Dermis microvascular lymphatic vessel endothelial cell (primary cell): ENCODE results near the gene KCNMB3. TPM values are rescaled to one million over a fixed set of nuclear protein-coding genes. Genes with fewer than 3 reads are reported as not detected.
"Not testable (repeated sequence)": the region's sequence is repeated elsewhere in the genome, so short reads cannot be mapped to it uniquely, and the experiment has no call there.

Source experiments
- DNase-seq, 2 donors: peaks; one replicate each; pipeline versions ENCODE4 v3.0.0 to v3.0.0-alpha.2; 2010; ENCODE audit warnings: low read depth in 2 of 2
- total RNA-seq: library from RNA; depleted of rRNA; stranded (reverse); fragments of >200 nt; gene quantifications from 2 replicates; pipeline ENCODE4 v1.2.1, GENCODE V29; 2014

KCNMB3 gene, protein sequence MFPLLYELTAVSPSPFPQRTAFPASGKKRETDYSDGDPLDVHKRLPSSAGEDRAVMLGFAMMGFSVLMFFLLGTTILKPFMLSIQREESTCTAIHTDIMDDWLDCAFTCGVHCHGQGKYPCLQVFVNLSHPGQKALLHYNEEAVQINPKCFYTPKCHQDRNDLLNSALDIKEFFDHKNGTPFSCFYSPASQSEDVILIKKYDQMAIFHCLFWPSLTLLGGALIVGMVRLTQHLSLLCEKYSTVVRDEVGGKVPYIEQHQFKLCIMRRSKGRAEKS
- total RNA-seq: 2.1 and 2.7 TPM in 2 replicates

DNA sequence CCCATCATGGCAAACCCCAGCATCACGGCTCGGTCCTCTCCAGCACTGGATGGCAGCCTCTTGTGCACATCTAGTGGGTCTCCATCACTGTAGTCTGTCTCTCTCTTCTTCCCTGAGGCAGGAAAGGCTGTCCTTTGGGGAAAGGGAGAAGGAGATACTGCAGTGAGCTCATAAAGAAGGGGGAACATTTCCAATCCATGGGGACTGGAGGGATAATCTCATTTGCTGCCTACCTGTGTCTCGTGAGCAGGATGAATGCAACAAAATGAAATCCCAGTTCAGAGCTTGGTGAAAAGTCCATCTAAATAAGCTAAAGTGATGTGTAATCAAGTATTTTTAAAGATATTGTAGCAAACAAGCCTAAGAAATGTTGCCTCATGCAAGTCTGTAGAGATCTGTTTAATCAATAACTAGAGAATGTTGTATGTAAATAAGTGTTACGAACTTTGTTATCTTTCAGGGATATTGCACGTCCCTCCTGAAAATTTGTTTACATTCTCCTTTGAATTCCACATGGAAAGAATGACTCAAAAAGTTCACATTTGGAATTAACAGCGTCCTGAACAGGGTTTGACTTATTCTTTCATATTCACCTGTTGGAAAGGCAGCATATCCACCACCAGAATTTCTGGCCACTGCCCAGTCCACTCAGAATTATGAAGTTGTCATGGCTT is at the start of gene KCNMB3:
Gene KCNMB3 (minus strand): TSS at position 312 of the 674 bp plus-strand sequence. CDS start 124 bp downstream, at position 188.
- no peak for DNase-seq

DNA sequence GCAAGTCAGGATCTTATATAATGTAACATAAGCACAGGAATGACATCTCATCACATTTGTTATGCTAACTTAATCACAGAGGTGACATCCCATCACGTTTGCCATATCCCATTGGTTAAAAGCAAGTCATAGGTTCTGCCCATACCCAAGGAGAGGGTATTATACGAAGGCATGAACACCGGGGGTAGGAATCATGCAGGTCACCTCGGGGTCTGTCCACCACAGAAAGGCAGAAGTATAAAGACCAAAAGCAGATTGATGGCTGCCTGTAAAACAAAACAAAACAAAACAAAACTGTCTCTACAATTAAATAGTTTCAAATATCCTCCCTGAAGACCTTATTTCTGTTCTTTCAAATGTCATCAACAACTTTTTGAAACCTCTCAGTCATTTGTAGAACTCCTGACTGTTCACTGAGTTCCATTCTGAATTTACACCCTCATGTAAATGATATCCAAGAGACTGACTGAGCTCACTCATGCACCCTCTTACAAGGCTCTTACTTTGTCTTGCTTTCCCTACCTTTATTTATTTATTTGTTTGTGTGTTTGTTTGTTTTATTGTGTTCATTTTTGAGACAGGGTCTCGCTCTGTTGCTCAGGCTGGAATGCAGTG is 49.2 kb upstream of the KCNMB3 start:
- DNase-seq: no peak

DNA sequence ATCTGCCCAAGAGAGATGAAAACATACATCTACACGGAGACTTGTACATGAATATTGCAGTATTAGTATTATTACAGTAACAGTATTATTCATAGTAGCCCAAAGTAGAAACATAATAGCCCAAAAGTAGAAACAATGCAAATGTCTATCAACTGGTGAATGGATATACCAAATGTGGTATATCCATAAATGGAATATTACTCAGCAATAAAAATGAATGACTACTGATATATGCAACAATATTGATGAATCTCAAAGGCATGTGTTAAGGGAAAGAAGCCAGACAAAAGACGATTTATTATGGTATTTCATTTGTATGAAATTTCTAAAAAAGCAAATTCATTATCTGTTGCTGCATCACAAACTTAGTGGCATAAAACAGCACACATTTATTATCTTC is 48.4 kb upstream of the KCNMB3 start:
- DNase-seq: no peak

DNA sequence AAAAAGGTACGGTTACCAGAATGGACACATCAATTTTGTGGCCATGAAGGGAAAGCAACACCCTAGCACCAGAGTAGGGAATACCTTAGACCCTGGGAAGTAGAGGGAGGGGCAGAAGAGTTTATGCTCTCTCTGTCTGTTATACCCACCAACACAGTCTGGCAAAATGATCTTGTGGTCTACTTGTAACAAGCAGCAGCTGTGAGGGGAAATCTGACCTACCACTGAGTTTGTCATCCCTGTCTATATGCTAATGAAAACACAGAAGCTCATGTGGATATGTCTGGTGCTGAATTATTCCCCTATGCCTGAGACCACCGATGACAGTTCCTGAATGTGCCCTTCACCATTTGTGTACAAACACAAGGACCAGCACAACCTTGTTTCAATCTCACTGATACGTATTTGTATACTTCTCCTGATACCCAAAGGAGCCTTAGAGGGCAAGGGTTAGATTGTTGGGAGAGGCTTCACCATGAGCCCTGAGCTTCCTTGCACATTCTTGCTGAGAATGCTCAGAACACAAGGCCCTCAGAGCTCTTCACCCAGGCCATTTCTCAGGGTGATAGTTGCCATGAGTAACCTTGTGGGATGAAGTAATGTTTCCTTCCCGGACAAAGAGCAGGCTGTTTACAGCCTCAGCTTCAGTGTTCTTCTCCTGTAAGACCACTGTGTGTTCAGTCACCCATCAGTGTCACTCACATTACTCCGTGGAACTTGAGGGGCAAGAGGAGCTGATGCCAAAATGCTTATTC is 47.2 kb upstream of the KCNMB3 start:
- no peak for DNase-seq

DNA sequence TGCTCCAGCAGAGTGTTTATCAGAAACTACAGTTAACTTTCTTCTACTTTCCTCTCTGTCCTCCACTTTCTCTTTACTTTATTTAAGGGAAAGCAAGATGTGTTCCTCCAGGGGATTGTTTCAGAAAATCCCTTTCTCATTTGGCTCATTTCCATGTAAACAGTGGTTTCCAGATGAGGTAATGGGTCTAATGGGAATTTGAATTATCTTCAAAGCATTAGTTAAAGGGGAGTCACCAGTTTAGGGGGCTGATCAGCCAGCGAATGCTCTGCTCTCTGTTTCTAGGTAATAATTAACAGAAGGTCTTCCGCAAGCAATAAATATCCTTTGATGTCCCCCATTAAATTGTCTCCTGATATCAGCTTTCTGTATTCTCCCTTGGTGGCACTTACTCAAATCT is 41.5 kb upstream of the KCNMB3 start:
- no peak for DNase-seq

DNA sequence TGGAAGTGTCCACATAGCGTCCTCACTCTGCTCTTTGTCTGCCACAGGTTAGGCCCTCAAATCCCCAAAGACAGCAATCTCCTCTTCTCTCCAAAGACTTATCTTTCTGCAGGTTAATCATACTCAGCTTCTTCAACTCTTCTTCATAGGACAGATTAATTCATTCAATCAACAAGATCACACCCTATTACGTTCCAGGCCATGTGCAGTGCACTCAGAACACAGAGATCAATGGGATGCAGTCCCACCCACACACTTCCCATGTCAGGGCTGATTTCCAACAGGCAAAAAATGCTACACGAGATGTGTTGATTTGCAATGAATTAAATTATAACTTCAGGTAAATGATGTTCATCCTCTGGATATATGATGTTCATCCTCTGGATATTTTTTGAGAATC is 38.4 kb upstream of the KCNMB3 start:
- no peak for DNase-seq

DNA sequence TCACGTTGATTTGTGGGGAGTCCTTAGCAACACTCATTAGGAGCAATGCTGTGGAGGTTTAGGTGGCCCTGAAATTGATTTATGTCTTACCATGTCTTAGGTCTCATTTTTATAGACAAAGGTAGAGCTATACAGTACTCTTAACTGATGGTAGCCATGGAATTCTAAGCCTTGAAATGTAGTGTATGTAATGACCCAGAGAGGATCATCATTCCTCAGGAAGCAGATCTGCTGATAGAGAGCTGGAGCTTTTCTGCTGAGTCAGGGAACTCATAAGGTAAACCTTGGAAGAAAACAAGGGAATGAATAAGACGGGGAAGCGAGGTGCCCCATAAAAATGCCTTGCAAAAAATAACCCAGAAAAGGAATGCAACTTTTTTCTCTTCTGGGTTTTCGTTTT is 37.9 kb upstream of the KCNMB3 start:
- no peak for DNase-seq

DNA sequence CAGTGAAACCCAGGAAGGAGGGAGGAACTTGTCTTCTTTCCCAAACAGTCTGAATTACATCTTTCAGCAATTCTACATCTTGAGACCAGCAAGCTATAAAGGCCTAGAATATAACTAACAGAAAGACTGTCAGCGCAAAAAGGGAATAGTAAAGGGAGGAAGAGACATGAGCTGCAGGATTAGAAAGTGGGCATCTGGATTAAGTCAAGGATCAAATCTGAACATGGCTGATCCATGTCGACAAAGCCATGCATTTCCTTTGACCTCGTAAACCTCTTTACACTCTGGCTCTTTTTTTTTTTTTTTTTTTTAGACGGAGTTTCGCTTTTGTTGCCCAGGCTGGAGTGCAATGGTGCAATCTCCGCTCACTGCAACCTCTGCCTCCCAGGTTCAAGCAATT is 35.4 kb upstream of the KCNMB3 start:
- DNase-seq: no peak

DNA sequence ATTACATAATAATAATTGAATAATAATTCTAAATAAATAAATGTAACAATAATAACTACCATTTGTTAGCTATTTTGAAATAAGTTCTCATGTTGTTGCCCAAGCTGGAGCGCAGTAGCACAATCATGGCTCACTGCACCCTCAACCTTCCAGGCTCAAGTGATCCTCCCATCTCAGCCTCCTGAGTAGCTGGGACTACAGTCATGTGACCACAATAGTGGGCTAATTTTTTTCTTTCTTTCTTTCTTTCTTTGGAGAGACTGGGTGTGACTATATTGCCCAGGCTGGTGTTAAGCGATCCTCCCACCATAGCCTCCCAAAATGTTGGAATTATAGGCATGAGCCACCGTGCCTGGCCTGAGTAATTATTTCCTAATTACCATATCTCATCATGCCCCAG is 30.9 kb upstream of the KCNMB3 start:
- DNase-seq: no peak

DNA sequence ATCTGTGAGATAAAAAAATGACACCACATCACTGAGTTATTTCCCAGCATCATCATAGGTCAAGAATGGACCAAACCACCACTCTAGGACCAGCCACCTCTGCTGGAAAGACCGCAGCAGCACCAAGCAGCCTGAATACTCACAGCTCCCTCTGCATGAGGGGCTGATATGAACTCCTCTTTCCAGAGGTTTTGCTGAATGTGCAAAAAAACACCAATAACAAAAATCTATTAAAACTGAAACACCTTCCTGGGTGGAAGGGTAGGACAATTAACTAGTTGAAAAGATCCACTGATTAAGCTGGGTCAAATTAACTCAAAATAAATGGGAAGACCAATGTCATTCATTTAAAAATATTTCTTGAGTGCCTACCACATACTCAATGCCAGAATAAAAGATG is 28.9 kb upstream of the KCNMB3 start:
- DNase-seq: no peak

DNA sequence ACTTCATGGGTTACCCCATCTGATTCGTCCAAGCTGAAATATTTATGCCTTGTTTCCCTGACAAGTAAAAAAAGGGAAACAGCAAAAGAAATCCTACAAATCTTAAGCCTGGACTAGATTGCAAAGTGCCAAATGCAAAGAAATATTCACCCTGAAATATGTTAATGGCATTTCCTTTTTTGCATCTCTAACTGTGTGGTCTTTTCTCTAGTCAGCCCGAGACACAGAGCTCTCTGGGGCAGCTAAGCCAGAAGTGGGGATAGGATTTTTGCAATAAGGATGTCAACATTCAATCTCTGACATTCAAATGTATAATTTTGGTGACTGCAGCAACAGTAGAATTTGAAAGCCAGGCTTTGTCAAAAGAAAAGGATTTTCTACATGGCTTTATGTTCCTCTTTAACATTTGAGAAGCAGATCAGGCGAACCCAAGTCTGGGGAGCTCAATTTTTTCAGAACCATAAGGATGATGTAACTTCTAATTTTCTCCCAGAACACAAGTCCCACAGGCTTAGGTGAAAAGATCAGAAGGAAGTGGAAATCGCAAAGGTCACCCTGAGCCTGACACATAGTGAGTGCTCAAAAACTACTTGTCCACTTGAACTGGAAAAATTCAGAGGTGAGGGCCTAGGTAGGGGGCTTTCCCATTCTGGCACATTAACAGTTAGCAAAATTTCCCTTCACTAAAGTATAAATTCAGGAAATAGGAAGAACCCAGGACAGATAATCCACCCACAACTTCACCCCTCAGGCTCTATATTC is 28.2 kb upstream of the KCNMB3 start:
- no peak for DNase-seq

DNA sequence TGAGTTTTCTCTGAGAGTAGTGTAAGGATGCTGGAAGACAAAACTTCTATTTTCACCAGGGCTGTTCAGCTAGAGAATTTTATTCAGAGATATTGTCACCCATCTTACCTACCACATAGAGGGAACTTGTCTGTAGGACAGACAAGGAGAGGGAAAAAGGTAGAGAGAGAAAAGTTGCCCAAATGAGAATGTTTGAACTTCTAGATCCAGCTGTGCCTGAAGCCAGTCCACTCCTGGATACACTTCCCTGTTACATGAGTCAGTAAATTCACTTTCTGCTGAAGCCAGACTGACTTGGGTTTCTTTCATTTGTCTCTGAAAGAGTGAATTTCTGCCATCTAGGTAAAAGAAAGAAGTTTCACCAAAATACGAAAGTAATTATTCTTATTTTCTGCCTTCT is 27.2 kb upstream of the KCNMB3 start:
- no peak for DNase-seq

DNA sequence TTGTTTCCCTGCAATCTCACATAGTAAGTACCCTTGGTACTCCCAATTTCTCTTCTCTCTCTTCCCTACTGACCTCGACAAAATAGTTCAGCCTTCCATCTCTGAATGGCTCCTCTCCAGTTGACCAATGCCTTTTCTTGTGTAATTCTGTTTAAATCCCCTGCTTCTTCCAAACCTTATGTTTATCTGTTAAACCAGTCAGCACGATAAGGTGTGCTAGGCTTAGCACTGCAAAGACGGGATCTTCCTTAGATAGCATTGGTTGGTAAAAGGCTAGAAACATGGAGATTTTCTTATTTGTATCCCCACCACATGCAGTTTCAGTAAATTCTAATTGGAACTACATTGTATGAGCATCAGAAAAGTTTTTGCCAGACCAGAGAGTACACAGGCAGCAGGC is 25.8 kb upstream of the KCNMB3 start:
- DNase-seq: no peak

DNA sequence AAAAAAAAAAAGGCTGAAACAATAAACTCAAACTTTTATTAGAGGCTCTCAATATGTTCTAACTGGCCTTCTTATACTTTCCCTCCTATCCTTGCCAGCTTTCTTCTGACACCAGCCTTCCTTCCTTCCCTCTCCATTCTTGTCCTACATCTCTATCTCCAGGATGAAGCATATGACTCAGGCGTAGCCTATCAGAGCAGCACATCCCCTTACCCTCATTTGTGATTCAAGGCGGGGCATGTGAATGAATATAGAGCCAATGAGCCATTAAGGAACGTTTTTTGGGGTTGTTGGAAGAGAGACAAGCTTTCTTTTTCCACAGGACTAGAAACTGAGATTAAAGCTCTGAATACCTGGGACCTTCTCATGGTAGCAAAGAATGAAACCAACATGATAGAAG is 25.1 kb upstream of the KCNMB3 start:
- DNase-seq: no peak

DNA sequence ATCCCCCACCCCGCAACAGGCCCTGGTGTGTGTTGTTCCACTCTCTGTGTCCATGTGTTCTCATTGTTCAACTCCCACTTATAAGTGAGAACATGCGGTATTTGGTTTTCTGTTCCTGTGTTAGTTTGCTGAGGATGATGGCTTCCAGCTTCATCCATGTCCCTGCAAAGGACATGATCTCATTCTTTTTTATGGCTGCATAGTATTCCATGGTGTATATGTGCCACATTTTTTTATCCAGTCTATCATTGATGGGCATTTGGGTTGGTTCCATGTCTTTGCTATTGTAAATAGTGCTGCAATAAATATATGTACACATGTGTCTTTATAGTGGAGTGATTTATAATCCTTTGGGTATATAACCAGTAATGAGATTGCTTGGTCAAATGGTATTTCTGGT is 23.5 kb upstream of the KCNMB3 start:
- DNase-seq: not testable (repeated sequence)

DNA sequence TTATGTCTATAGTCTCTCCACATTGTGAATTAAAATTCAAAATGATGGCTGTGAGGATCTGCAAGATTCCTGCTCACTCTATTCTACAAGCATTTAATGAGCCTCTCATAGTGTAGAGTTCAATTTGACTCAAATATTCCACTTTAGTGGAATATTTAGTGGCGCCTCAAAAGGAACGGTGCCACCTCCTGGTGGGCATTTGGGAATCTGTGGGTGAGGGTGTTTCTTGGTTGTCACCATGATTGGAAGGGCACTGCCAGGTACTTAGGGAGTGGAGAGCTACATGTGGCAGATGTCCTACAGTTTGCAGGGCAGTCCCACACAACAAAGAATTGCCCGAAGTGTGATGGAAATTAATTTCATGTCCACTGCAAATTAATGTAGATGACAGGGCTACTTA is 21.5 kb upstream of the KCNMB3 start:
- DNase-seq: peak in 1 of 2 donors; percentile 55

DNA sequence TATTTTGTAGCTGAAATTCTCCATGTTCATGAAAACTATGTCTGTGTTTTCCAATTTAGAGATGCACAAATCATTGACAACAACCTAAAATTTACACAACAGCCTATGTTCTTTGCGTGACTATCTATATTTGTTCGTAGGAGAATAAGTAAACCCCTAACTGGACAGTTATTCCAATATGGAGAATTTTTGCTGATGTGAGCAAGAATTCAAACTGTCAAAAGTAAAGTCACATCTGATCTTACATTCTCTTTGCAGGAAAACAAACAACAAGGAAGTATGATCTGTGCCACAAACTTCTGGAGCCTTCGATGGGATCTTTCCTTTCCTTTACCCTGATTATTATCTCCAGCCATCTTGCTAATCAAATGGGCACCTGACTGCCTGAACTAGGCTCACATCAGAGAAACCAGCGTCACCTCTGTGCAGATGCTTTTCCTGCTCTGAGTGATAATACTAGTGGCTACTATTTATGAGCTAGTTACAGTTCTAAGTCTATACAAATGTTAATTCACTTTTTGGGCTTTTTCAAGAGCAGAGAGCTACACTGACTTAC is 18.3 kb upstream of the KCNMB3 start:
- no peak for DNase-seq

DNA sequence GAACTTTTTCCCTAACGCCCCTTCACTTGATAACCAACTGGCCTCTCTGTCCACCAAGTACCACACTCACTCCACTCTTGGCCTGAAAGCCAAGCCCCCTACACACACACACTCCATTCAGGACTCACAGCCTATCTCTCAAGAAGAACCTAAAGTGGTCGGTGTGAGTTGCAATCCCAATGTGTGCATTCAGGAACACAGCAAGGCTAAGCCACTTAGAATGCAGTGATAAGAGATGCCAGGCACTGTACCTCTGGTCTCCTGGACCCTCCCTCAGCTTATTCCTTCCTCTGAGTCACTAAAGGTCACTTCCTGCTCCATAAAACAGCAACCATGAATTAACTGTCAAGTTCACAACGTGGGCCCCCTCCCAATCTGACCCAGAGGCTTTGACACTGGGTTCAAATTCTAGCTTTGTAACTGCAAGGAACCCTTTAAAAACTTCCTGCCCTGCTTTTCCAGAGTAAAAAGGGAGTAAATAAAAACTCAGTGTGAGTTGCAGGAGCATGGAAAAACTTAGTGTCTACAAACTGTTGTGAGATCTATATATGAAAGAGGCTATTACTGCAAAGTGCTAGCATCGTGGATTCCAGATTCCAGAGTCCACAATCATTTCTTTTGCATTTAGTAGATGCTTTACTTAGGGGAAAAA is 17.6 kb upstream of the KCNMB3 start:
- DNase-seq: peak in 1 of 2 donors; percentile 35

DNA sequence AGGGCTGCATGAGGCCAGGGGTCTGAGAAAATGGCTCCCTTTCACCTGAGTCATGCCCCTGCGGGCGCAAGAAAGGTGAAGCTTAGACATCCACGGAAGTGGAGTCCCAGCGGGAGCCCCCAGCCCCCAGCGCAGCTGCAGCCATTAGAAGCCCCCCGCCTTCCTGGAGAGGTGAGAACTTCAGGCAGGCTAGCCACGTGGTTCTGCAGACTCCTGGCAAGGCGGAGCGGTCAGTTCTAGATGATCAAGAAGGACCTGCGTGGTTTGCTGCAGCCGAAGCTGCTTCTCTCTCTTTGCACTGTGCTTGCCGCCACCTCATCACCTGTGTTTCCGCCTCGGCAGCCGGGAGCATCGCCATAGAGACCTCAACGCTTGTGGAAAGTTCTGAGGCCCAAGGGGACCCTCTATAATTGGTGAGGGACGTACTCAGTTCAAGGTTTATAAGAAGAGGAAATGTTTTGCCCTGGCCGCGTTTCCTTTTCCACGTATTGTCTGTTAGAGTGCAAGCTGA is 15.8 kb upstream of the KCNMB3 start:
- DNase-seq: peak; percentile 80 to 87

DNA sequence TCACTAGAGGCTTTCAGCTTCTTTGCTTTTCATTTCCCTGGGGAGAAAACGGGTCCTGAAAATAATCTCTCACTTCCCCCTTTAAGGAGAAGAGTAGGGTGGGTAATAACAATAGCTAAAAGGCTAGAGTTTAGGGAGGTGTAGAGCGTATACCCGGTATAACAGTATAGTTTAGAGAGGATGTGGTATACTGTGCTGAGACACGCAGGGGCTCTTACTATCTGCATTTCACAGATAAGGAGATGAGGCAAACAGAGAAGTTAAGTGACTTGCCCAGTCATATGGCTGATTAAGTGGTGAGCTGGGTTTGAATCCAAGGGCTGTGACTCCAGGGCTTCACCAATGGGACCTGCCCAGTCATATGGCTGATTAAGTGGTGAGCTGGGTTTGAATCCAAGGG is 15.0 kb upstream of the KCNMB3 start:
- no peak for DNase-seq
